Brain pericyte (primary cell): Measurements from ENCODE around the gene KRTAP5-8.
"Not testable (repeated sequence)": the region's sequence is repeated elsewhere in the genome, so short reads cannot be mapped to it uniquely, and the experiment has no call there.

Source experiments
- DNase-seq: peaks from one replicate; pipeline ENCODE4 v3.0.0-alpha.2; 2012; ENCODE audit warnings: low read depth, low spot score

Gene KRTAP5-8

GRCh38 chr11:71507102-71507501 lies 30.7 kb upstream of the KRTAP5-8 start:
- no peak for DNase-seq

GRCh38 chr11:71518506-71519471 lies 19.0 kb upstream of the KRTAP5-8 start:
- no peak for DNase-seq

GRCh38 chr11:71519546-71519945 lies 18.3 kb upstream of the KRTAP5-8 start:
- no peak for DNase-seq

- DNase-seq = no peak
Observed at GRCh38 chr11:71525188-71525937, 12.5 kb upstream of the KRTAP5-8 start.

- DNase-seq = no peak
Observed at GRCh38 chr11:71525938-71526495, 11.8 kb upstream of the KRTAP5-8 start.

- not testable (repeated sequence) for DNase-seq
Observed at GRCh38 chr11:71526796-71527575, 10.8 kb upstream of the KRTAP5-8 start, which contains the start of gene KRTAP5-7. KRTAP5-7 (plus strand) TSS chr11:71527267; CDS start chr11:71527301, 34 bp downstream.

- DNase-seq = no peak
Observed at GRCh38 chr11:71527576-71528210, 10.1 kb upstream of the KRTAP5-8 start.

- DNase-seq = no peak
Observed at GRCh38 chr11:71530602-71531001, 7.2 kb upstream of the KRTAP5-8 start.

GRCh38 chr11:71532036-71532610 lies 5.7 kb upstream of the KRTAP5-8 start:
- no peak for DNase-seq

- DNase-seq = not testable (repeated sequence)
Observed at GRCh38 chr11:71534711-71535608, 2.9 kb upstream of the KRTAP5-8 start.

- no peak for DNase-seq
Observed at GRCh38 chr11:71535825-71536224, 2.0 kb upstream of the KRTAP5-8 start.

- no peak for DNase-seq
Observed at GRCh38 chr11:71537537-71537936, 288 bp upstream of the KRTAP5-8 start.

GRCh38 chr11:71538666-71538990 lies 803 bp downstream of the KRTAP5-8 start:
- no peak for DNase-seq

- DNase-seq = no peak
Observed at GRCh38 chr11:71539017-71539416, 1.2 kb downstream of the KRTAP5-8 start.

GRCh38 chr11:71539971-71540370 lies 2.1 kb downstream of the KRTAP5-8 start:
- DNase-seq = not testable (repeated sequence)

GRCh38 chr11:71540521-71541304 lies 2.9 kb downstream of the KRTAP5-8 start:
- DNase-seq = not testable (repeated sequence)

- no peak for DNase-seq
Observed at GRCh38 chr11:71542382-71542781, 4.6 kb downstream of the KRTAP5-8 start.

GRCh38 chr11:71542879-71543777 lies 5.3 kb downstream of the KRTAP5-8 start:
- DNase-seq = no peak
